GM21515 (cell line): ENCODE data around the gene CEP112.

Experiments
- ATAC-seq: cut with Tn5 transposase; IDR thresholded peaks from one replicate; pipeline ENCODE4 v1.9.1; 2021; ENCODE audit not compliant: unreplicated experiment

Gene CEP112

DNA sequence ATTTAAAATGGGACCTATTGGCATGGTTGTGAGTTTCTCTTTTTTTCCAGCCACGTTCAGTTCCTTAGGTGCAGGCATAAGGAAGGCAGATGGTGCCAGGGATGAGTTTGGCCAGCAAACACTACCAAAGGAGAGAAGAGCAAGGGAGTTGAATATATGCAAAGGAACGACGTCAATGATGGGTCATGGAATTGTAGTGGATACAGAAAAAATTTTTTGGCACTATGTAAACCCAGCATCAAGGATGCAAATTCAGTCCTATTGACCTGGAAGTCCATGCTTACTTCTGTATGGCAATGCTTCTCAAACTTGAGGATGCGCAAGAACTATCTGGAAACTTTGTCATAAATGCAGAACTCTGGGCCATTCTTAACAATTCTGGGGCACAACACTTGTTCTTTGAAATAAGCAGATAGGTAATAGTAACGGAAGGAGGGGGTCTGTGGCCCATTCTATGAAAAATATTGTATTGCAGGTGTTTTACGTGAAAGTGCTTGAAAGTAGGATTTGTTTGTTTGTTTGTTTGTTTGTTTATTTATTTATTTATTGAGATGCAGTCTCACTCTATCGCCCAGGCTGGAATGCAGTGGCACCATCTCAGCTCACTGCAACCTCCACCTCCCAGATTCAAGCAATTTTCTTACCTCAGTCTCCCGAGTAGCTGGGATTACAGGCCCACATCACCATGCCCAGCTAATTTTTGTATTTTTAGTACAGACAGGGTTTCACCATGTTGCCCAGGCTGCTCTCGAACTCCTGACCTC is 19.3 kb upstream of the CEP112 start:
- no peak for ATAC-seq

DNA sequence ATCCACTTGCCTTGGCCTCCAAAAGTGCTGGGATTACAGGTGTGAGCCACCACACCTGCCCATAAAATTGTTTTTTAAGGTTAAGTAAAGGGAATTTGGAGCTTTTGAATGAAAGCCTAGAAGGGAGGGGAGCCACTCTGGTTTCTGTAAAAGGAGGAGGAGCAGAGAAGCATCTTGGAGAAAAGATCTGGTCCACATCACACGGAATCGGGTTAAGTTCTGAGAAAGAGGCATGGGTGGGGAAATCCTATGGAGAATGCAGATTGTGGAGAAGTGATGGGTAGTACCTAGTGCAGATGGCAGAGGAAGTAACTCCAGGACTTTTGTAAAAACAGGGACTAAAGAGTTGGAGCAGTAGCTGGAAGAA is 18.3 kb upstream of the CEP112 start:
- ATAC-seq: no peak

GRCh38 chr17:66207936-66208335 is 16.0 kb upstream of the CEP112 start:
- no peak for ATAC-seq

DNA sequence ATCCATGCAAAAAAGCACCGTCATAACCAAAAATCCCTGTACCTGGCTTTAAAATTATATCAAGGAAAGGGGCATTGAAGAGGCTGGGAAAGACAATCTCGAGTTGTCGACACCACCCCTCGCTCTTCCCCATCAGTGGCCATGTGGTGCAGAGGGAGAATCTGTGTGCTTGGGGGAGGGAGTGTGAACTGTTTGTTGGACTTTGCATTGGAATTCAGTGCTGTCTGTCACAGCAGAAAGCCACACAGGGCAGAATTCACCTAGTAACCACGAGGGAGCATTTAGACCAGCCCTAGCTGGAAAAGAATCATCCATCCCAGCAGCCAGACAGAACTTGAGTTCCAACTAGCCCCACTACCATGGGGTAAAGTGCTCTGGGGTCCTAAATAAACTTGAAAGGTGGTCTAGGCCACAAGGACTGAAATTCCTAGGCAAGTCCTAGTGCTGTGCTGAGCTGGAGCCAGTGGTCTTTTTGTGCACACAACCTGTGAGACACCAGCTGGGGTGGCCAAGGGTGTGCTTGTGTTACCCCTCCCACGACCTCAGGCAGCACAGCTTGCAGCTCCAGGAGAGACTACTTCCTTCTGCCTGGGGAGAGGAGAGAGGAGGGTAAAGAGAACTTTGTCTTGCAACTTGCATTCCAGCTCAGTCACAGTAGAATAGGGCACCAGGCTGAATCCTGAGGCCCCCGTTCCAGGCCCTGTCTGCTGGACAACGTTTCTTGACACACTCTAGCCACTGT is 11.5 kb upstream of the CEP112 start:
- ATAC-seq: no peak

DNA sequence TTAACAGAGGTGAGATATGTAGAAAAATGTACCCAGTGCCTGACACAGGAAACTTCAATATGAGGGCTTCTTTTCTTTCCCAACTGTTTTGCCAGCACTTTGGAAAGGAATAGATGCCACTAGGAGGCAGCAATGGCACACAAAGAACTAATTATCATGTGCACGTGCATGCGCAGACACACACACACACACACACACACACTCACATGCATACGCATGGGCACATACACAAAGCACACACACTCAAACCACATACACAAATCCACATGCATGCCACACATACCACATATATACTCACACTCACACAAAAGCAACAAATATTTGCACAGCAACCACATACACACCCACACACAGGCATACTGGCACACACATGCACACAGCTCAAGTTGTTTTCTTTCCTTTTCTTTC is 8.8 kb upstream of the CEP112 start:
- no peak for ATAC-seq

DNA sequence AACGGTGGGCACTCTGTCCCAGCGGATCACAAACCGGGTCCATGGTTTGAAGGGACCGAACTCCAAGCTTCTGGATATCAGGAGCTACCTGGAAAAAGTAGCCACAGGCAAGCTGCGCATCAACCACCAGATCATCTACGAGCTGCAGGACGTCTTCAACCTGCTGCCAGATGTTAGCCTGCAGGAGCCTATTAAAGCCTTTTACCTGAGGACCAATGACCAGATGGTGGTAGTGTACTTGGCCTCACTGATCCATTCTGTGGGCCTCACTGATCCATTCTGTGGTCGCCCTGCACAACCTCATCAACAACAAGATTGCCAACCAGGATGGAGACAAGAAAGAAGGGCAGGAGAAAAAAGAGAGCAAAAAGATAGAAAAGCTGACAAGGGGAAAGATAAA is 6.3 kb upstream of the CEP112 start:
- ATAC-seq: no peak

GRCh38 chr17:66192378-66192687 is 400 bp upstream of the CEP112 start:
- no peak for ATAC-seq

DNA sequence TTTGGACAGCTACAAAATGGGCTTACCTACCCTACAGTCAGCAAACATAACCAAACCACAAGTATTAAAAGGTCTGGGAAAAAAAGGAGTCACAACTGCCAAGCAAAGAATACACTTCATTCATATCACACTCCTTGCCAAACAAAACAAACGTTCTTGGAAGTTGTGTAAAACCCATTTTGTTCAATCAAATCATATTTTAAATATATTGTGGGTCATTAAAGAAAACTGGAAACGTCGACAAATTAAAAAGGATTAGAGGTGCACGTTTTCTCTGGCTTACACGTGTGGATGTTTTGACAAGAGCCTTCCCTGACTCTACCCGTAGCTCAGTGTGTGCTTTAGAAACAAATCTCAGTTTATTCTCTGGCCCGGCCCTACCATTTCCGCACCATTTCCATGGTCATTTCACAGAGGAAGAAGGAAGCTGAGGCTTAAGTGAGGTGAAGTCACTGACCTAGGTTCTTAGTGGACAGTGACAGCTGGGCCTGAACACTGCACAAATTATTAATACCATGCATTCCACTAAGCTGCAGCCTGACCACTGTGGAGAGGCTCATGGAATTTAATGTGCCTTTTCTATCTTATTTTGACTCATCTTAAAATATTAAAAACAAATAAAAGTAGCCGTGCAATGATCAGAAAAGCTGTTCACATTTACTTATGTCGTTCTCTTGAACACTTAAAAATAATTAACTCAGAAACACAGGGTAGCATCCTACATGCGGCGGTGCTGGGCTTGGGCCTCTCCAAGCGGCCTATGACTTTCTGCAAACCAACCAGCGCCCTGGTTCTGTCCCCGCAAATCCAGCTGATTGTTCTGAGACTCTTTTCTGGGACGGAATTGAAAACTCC is 968 bp downstream of the CEP112 start:
- ATAC-seq: no peak

GRCh38 chr17:66187718-66188117 is 4.2 kb downstream of the CEP112 start:
- ATAC-seq: no peak

DNA sequence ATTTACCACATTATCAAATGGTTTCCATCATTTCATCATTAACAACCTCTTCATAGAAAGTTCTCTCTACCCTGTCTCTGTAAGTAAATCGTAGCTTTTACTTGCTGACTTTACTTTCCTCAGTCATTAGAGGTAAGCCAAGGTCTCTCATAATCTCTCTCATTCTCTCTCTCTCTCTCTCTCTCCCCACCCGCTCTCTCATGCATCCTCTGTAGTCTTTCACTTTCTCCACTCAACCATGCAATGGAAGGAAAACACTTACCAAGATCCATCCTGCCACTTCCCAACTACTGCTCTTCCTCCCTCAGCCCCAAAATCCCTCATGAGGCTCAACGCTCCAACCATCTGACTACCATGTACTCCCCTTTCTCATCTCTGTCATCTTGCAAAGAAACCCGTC is 6.1 kb downstream of the CEP112 start:
- no peak for ATAC-seq

DNA sequence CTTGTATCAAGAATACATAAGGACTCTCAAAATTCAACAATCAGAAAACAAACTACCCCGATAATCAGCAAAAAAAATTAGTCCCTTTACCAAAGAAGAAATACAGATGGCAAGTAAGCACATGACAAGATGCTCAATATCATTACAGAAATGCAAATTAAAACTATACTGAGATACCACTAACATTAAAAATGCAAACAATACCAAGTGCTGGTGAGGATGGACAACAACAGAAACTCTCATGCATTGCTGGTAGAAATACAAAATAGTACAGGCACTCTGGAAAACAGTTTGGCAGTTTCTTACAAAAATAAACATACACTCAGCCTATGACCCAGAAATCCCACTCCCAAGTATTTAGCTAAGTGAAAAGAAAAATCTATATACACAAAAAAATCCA is 7.5 kb downstream of the CEP112 start:
- no peak for ATAC-seq

GRCh38 chr17:66183529-66183928 is 8.4 kb downstream of the CEP112 start:
- no peak for ATAC-seq

- ATAC-seq: no peak
Observed at GRCh38 chr17:66178642-66179041, 13.3 kb downstream of the CEP112 start.

- ATAC-seq: no peak
Observed at GRCh38 chr17:66177048-66177447, 14.9 kb downstream of the CEP112 start.

DNA sequence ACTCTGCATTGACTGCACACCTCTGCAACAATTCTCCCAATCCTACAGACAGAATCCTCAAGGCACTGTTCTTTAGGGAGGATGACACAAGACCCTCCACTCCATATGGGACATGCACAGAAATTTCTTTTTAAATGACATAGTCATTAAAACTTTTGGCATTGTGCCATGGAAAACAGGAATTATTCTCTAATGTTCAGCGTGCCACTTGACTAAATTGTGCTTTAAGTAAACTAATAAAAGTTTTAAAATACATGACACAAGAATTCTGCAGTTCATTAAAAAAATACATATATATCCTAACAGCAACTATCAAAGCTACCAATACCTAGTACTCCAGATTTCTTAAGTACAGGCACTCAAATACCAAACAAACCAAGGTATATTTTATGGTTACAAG is 16.0 kb downstream of the CEP112 start:
- no peak for ATAC-seq

- ATAC-seq: no peak
Observed at GRCh38 chr17:66172691-66173223, 19.2 kb downstream of the CEP112 start.

- ATAC-seq: no peak
Observed at GRCh38 chr17:66172144-66172543, 19.8 kb downstream of the CEP112 start.

- ATAC-seq: no peak
Observed at GRCh38 chr17:66171692-66172091, 20.2 kb downstream of the CEP112 start.

DNA sequence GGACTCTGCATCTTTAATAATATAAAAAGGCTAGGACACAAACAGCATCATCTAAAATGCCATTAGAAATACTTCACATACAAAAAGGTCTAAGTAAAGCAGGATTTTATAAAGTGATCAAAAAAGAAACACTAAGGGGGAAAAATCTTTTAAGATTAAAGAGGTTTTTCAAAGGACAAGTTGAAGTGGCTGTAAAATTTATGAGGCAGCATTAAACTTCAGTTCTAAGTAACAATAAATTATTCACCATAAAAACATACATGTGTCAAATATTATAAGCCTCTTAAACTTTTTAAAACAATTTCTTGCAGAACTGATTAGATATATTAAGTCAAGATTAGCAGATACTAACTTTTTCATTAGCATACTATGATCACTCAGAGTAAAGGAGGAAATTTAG is 20.8 kb downstream of the CEP112 start:
- no peak for ATAC-seq

DNA sequence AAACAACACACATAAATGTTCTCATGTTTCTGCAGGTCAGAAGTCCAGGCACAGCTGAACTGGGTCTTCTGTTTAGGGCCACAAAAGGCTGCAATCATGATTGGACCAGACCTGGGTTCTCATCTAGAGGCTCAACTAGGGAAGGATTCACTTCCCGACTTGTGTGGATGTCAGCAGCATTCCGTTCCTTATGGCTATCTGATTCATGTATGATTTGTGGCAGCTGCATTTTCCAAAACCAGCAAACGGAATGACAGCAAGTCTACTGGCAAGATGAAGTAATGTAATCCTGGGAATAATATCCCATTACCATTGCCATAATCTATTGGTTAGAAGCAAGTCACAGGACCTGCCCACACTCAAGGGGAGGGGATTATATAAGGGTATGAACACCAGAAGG is 22.1 kb downstream of the CEP112 start:
- ATAC-seq: no peak

- ATAC-seq: no peak
Observed at GRCh38 chr17:66167189-66167815, 24.6 kb downstream of the CEP112 start.
